Measurements from ENCODE around the gene HAPLN3. TPM values are rescaled to one million over a fixed set of nuclear protein-coding genes. Genes with fewer than 3 reads are reported as not detected.
A peak's percentile ranks its signal among the peaks of the same experiment; 100 is the strongest.

The HAPLN3 gene
- total RNA-seq, 1 donor from 2014 or later = 78.2 TPM

DNA sequence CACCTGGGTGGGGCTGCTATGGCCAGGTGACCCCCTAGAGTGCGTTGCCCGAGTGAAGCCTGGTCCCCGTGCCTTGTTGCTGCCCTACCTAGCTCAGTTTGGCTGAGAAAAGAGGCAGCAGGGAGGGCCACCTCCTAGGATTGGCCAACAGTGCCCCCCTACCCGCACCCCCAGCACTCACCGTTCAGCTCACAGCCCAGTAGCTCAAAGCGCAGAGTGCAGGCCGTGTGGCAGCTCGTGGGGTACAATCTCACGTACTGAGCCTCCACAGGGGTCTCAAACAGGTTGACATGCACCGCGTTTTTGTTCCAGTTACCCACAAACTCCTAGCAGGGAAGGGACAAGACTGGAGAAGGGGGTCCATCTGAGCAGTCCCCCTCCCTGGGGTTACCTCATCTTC lies 10.2 kb upstream of the HAPLN3 start:
- H3K27ac Mint-ChIP-seq (ENCODE audit: unreplicated experiment) = no peak overlapping the region

DNA sequence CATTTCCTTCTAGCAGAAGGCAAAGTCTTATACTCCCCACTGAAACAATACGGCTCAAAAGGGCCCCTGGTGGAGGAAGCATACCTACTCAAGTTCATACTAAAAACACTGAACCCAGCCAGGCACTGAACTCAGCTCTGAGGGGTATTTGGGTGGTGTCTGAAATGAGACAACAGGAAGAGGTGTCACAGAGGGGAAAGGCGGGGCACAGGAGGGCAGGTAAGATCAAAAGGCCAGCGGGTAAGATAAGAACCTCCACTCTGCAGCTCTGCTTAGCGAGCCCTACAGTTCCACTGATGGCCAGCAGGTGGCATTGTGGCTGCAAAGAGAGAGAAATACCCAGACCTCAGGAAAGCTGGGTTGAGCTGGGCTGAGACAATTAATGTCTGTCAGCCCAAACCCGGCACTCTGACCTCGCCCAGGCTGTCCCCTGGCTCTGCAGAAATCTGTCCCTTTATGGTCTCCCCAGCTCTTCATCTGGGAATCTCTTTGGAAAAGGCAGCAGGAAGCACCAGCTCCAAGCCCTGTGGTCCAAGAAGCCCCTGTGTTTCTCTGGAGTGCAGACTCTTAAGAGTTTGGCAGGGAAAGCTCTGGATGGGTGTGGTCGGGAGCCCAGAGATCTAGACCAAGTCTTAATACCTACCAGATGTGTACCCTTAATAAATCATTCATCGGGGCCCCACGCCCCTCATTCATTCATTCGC lies 9.4 kb upstream of the HAPLN3 start:
- Mint-ChIP-seq H3K9me3 (ENCODE audit: low read depth) (no peaks in the 10 kb centered on the region), H3K27me3 (ENCODE audit: low read depth) (no peaks in the 10 kb centered on the region), H3K36me3 (ENCODE audit: low read depth) (peaks cover 24% of the 10 kb centered on the region), H3K4me1 (ENCODE audit: low read depth) (peaks cover 36% of the 10 kb centered on the region), H3K4me3 (ENCODE audit: unreplicated experiment) (no peak overlapping the region), H3K27ac (ENCODE audit: unreplicated experiment) (peak overlapping the region; percentile 23)
- DNase-seq (ENCODE audit: low spot score) = peak; percentile 87
- TF ChIP-seq, protein P1, sequence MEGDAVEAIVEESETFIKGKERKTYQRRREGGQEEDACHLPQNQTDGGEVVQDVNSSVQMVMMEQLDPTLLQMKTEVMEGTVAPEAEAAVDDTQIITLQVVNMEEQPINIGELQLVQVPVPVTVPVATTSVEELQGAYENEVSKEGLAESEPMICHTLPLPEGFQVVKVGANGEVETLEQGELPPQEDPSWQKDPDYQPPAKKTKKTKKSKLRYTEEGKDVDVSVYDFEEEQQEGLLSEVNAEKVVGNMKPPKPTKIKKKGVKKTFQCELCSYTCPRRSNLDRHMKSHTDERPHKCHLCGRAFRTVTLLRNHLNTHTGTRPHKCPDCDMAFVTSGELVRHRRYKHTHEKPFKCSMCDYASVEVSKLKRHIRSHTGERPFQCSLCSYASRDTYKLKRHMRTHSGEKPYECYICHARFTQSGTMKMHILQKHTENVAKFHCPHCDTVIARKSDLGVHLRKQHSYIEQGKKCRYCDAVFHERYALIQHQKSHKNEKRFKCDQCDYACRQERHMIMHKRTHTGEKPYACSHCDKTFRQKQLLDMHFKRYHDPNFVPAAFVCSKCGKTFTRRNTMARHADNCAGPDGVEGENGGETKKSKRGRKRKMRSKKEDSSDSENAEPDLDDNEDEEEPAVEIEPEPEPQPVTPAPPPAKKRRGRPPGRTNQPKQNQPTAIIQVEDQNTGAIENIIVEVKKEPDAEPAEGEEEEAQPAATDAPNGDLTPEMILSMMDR (IDR thresholded peaks at IDR 0.05) = peak; percentile 99

More for the DNA sequence above, 10.2 kb upstream of the HAPLN3 start:
- Mint-ChIP-seq H3K4me3 (ENCODE audit: unreplicated experiment) (no peak overlapping the region), H3K36me3 (ENCODE audit: low read depth) (peaks cover 27% of the 10 kb centered on the region), H3K4me1 (ENCODE audit: low read depth) (peaks cover 36% of the 10 kb centered on the region), H3K27me3 (ENCODE audit: low read depth) (no peaks in the 10 kb centered on the region), H3K9me3 (ENCODE audit: low read depth) (no peaks in the 10 kb centered on the region)
- TF ChIP-seq, protein P1 (IDR thresholded peaks at IDR 0.05) = no peak
- peak; percentile 52 for DNase-seq (ENCODE audit: low spot score)

DNA sequence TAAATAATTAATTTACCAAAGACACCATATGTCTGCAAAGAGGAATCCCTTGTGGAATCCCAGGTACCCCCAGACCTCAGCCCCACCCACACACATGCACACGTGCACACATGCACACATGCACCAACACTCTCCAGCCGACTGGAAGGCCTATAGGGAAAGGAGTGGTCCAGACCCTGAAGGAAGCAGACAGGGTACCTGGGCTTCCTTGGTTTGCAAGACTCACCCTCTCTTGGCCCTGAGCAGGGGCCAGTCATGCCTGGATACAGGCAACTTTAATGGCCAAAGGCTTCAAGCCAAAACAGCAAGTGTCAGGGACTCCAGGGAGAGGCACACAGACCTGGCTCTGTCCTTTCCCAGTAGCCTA lies 8.9 kb upstream of the HAPLN3 start:
- Mint-ChIP-seq H3K27me3 (ENCODE audit: low read depth) (no peaks in the 10 kb centered on the region), H3K27ac (ENCODE audit: unreplicated experiment) (no peak overlapping the region), H3K4me3 (ENCODE audit: unreplicated experiment) (no peak overlapping the region), H3K9me3 (ENCODE audit: low read depth) (no peaks in the 10 kb centered on the region), H3K36me3 (ENCODE audit: low read depth) (peaks cover 23% of the 10 kb centered on the region), H3K4me1 (ENCODE audit: low read depth) (peaks cover 32% of the 10 kb centered on the region)
- TF ChIP-seq, protein P1 (IDR thresholded peaks at IDR 0.05) = no peak
- peak; percentile 49 for DNase-seq (ENCODE audit: low spot score)

DNA sequence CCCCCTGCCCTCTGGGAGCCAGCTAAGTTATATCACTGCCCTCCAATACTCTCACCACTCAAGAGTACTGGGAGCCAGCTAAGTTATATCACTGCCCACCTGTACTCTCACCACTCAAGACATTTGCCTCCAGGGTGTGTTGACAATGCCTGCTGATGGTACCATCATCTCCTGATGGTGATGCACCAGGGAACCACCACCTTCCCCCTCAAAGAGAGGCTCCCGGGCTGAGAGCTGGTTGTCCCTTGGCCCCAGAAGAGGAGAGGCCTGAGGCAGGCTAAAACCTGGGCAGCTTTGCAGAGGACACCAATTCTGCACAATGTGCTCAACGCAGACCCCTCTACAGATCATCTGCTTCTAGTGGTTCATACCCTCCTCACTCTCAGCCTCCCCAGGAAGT lies 7.5 kb upstream of the HAPLN3 start:
- TF ChIP-seq, protein P1 (IDR thresholded peaks at IDR 0.05) = no peak
- H3K4me3 Mint-ChIP-seq (ENCODE audit: unreplicated experiment) = no peak overlapping the region
- peaks cover 20% of the 10 kb centered on the region for H3K36me3 Mint-ChIP-seq (ENCODE audit: low read depth)
- peak; percentile 28 for DNase-seq (ENCODE audit: low spot score)
- H3K9me3 Mint-ChIP-seq (ENCODE audit: low read depth) = no peaks in the 10 kb centered on the region
- H3K27me3 Mint-ChIP-seq (ENCODE audit: low read depth) = no peaks in the 10 kb centered on the region
- no peak overlapping the region for H3K27ac Mint-ChIP-seq (ENCODE audit: unreplicated experiment)
- peaks cover 42% of the 10 kb centered on the region for H3K4me1 Mint-ChIP-seq (ENCODE audit: low read depth)

DNA sequence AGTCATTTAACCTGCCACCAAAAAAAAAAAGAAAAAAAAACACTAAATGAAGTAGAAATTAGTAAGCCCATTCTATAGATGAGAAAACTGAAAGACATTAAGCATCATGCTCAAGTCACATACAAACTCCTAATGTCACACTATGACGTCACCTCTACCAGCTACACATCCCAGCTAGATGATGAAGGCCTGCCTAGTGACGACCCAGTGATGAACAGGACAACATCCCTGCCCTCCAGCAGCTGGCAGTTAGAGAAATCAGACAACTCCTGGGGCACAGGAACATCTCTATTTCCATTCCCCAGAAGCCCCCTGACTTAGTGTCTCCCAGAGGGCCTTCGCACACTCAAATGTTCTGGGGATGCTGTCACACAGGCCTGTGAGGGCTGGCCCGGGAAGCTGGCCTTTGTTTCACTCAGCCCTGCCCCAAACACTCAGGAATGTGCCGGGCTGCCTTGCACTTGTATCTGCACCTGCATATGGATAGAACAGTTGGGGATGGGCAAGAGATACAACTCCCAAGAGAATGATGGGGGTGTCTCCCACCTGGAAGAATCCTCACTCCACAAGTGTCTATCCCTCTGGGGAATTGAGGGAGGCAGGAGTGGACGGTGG lies 7.0 kb upstream of the HAPLN3 start:
- H3K27me3 Mint-ChIP-seq (ENCODE audit: low read depth) = no peaks in the 10 kb centered on the region
- TF ChIP-seq, protein P1 (IDR thresholded peaks at IDR 0.05) = no peak
- H3K4me1 Mint-ChIP-seq (ENCODE audit: low read depth) = peaks cover 47% of the 10 kb centered on the region
- no peaks in the 10 kb centered on the region for H3K9me3 Mint-ChIP-seq (ENCODE audit: low read depth)
- H3K4me3 Mint-ChIP-seq (ENCODE audit: unreplicated experiment) = no peak overlapping the region
- peak overlapping the region; percentile 55 for H3K27ac Mint-ChIP-seq (ENCODE audit: unreplicated experiment)
- peak; percentile 52 for DNase-seq (ENCODE audit: low spot score)
- peaks cover 20% of the 10 kb centered on the region for H3K36me3 Mint-ChIP-seq (ENCODE audit: low read depth)
